Measurements from ENCODE around the gene CCDC39. TPM values are rescaled to one million over a fixed set of nuclear protein-coding genes. Genes with fewer than 3 reads are reported as not detected.

CCDC39 gene
- total RNA-seq, 1 donor from 2014 or later, result not detected

DNA sequence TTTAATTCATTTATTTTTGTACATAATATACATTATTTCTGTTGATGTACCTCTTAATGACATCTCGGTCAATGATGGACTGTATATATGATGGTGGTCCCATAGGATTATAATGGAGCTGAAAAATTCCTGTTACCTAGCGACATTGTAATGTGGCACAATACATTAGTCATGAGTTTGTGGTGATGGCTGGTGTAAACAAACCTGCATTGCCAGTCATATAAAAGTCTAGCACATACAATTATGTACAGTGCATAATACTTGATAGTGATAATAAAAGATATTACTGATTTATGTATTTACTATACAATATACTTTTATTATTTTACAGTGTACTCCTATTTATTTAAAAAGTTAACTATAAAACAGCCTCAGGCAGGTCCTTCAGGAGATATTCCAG is 62.2 kb downstream of the CCDC39 start:
- TF ChIP-seq, protein P1, sequence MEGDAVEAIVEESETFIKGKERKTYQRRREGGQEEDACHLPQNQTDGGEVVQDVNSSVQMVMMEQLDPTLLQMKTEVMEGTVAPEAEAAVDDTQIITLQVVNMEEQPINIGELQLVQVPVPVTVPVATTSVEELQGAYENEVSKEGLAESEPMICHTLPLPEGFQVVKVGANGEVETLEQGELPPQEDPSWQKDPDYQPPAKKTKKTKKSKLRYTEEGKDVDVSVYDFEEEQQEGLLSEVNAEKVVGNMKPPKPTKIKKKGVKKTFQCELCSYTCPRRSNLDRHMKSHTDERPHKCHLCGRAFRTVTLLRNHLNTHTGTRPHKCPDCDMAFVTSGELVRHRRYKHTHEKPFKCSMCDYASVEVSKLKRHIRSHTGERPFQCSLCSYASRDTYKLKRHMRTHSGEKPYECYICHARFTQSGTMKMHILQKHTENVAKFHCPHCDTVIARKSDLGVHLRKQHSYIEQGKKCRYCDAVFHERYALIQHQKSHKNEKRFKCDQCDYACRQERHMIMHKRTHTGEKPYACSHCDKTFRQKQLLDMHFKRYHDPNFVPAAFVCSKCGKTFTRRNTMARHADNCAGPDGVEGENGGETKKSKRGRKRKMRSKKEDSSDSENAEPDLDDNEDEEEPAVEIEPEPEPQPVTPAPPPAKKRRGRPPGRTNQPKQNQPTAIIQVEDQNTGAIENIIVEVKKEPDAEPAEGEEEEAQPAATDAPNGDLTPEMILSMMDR (IDR thresholded peaks at IDR 0.05; ENCODE audit: partially characterized antibody, unreplicated experiment), result no peak
- Mint-ChIP-seq H3K27ac (ENCODE audit: unreplicated experiment) (no peak overlapping the region), H3K4me1 (ENCODE audit: low read depth, unreplicated experiment) (peaks cover 8% of the 10 kb centered on the region)

DNA sequence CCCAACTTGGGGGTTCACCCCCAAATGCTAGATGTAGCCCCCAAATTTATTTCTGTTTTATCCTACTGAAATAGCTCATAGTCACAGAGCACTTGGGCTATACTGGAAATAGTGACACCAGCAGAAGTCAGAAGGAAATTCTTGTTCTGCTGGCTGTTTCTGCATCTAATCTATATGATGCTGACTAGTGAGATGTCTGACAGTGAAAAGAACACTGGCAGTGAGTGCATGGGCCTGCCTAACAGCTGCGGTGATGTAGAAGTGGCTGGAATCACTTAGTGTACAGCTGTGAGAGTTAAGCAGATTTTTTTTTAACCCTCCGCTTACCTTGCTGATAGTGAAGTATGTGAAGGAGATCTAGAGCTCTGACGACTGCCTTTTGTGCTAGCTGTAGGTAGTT is 63.3 kb downstream of the CCDC39 start:
- DNase-seq, result no peak
- Mint-ChIP-seq H3K4me1 (ENCODE audit: low read depth, unreplicated experiment) (peaks cover 15% of the 10 kb centered on the region), H3K27ac (ENCODE audit: unreplicated experiment) (peak overlapping the region; percentile 20), H3K9me3 (ENCODE audit: unreplicated experiment) (no peaks in the 10 kb centered on the region), H3K36me3 (ENCODE audit: unreplicated experiment) (no peaks in the 10 kb centered on the region), H3K4me3 (ENCODE audit: unreplicated experiment) (no peak overlapping the region), H3K27me3 (ENCODE audit: unreplicated experiment) (peaks cover 3% of the 10 kb centered on the region)
- TF ChIP-seq, protein P1 (IDR thresholded peaks at IDR 0.05; ENCODE audit: partially characterized antibody, unreplicated experiment), result no peak

More for the DNA sequence above, 62.2 kb downstream of the CCDC39 start:
- Mint-ChIP-seq H3K27me3 (ENCODE audit: unreplicated experiment) (peaks cover 3% of the 10 kb centered on the region), H3K9me3 (ENCODE audit: unreplicated experiment) (no peaks in the 10 kb centered on the region), H3K4me3 (ENCODE audit: unreplicated experiment) (no peak overlapping the region), H3K36me3 (ENCODE audit: unreplicated experiment) (no peaks in the 10 kb centered on the region)
- no peak for DNase-seq

DNA sequence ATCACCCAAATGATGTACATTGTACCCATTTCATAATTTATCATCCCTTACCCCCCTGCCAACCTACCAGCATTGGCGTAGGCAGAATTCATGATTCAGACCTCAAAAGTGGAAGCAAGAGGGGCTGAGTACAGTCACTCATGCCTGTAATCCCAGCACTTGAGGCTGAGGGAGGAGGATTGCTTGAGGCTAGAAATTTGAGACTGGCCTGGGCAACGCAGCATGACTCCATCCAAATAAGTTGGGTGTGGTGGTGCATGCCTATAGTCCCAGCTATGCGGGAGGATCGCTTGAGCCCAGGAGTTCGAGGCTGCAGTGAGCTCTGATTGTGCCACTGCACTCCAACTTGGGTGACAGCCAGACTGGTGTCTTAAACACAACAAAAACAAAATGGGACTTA is 66.9 kb downstream of the CCDC39 start:
- no peak overlapping the region for H3K4me3 Mint-ChIP-seq (ENCODE audit: unreplicated experiment)
- peaks cover 3% of the 10 kb centered on the region for H3K27me3 Mint-ChIP-seq (ENCODE audit: unreplicated experiment)
- TF ChIP-seq, protein P1 (IDR thresholded peaks at IDR 0.05; ENCODE audit: partially characterized antibody, unreplicated experiment), result no peak
- no peak for DNase-seq
- no peaks in the 10 kb centered on the region for H3K9me3 Mint-ChIP-seq (ENCODE audit: unreplicated experiment)
- peak overlapping the region; percentile 33 for H3K27ac Mint-ChIP-seq (ENCODE audit: unreplicated experiment)
- H3K36me3 Mint-ChIP-seq (ENCODE audit: unreplicated experiment), result no peaks in the 10 kb centered on the region
- H3K4me1 Mint-ChIP-seq (ENCODE audit: low read depth, unreplicated experiment), result peaks cover 27% of the 10 kb centered on the region

DNA sequence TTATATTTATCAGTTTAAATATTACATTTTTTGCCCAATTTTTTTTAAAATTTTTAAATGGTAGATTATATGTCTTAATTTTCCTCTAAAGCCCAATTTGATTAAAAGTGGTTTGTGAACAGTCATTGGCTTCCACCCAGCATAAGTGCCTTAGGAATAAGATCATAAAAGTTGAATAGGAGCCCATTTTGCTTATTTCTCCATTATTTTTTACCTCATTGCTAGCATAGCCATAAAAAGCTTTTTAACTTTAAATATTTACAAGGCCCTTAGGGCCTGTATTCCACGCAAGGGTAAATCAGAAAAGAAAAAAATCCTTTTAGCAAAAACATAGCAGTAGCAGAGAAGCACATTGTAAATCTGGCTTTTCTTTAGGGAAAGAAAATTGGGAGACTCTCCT is 68.3 kb downstream of the CCDC39 start:
- Mint-ChIP-seq H3K36me3 (ENCODE audit: unreplicated experiment) (no peaks in the 10 kb centered on the region), H3K27me3 (ENCODE audit: unreplicated experiment) (peaks cover 3% of the 10 kb centered on the region)
- TF ChIP-seq, protein P1 (IDR thresholded peaks at IDR 0.05; ENCODE audit: partially characterized antibody, unreplicated experiment), result no peak

DNA sequence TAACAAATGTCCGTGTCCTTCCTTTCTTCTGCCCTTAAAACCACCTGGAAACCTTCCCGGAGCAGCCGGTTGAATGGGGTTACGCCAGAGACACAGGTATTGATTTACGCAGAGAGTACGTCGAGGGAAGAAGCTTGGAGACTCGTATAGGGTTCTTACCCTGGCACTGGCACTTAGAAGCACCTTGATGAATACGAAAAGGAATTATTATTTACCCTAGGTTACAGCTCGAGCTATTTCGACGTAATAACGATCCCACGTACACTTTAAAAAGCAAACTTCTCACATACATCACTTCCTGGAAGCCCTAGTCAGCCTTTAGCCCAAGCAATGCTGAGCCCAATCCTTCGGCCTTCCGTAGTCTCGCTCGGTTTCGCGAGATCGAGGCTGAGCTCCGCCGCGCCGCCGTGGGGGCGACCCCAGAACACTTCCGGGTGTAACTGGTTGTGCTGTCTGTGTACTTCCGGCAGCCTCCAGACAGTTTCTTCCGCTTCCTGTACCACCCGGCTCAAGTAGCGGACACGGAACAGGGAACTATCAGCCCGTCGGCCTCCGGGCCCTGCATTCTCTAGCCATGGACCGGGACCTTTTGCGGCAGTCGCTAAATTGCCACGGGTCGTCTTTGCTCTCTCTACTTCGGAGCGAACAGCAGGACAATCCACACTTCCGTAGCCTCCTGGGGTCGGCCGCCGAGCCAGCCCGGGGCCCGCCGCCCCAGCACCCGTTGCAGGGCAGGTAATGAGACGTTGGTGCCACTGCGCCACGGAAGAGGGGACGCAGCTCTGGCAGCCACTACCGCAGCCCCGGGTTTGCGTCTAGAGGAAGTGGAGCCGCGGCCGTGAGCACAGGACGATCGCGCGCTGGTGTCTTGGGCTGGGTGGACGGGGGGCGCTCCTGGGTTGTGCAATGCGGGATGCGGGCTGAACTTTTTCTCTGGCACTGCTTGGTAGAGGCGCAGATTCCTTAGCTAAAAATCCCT is 77.3 kb downstream of the CCDC39 start, which contains the start of gene TTC14:
TSS of gene TTC14 (plus strand) at position 476 of the 979 bp plus-strand sequence. CDS start at position 575, 99 bp downstream.
- Mint-ChIP-seq H3K4me3 (ENCODE audit: unreplicated experiment) (peak within 1 kb of the TSS; percentile 99), H3K36me3 (ENCODE audit: unreplicated experiment) (no peaks in the 10 kb centered on the region), H3K27me3 (ENCODE audit: unreplicated experiment) (peaks cover 2% of the 10 kb centered on the region), H3K27ac (ENCODE audit: unreplicated experiment) (peak within 1 kb of the TSS; percentile 92), H3K9me3 (ENCODE audit: unreplicated experiment) (peaks cover 3% of the 10 kb centered on the region), H3K4me1 (ENCODE audit: low read depth, unreplicated experiment) (peaks cover 7% of the 10 kb centered on the region)
- TF ChIP-seq, protein P1 (IDR thresholded peaks at IDR 0.05; ENCODE audit: partially characterized antibody, unreplicated experiment), result no peak
- peak; percentile 92 for DNase-seq

More for the DNA sequence above, 68.3 kb downstream of the CCDC39 start:
- no peaks in the 10 kb centered on the region for H3K9me3 Mint-ChIP-seq (ENCODE audit: unreplicated experiment)
- no peak for DNase-seq
- H3K27ac Mint-ChIP-seq (ENCODE audit: unreplicated experiment), result peak overlapping the region; percentile 96
- H3K4me3 Mint-ChIP-seq (ENCODE audit: unreplicated experiment), result no peak overlapping the region
- peaks cover 25% of the 10 kb centered on the region for H3K4me1 Mint-ChIP-seq (ENCODE audit: low read depth, unreplicated experiment)
